ENCODE measurements around the gene ZNF787. TPM values are rescaled to one million over a fixed set of nuclear protein-coding genes. Genes with fewer than 3 reads are reported as not detected.

ZNF787 gene
- total and polyA plus RNA-seq, 2 of the 13 experiments (the other 11 are each of a cell fraction or from before 2014, with no cell fraction given), result 15.1 to 42.8 TPM

- in situ Hi-C loops (cut with HindIII; ENCODE audit: extremely low pct_ligation_motif_present, low pct_unique_long_range_greater_than_20kb) (no loop called here), intact Hi-C loops (cut with micrococcal nuclease; ENCODE audit: unreplicated experiment) (loop anchor here (2.0 to 5.0 kb wide), 2 partner anchors 59 to 774 kb away; partner anchors contain the start of gene KMT5C)
- no peaks in the 10 kb centered on the region for H3K9me3 ChIP-seq (ENCODE audit: low read length)
- H3K4me1 ChIP-seq (ENCODE audit: insufficient read depth, low read length), result peaks cover 83% of the 10 kb centered on the region
- peak; percentile 12 for FAIRE-seq
- DNase-seq (ENCODE audit: low spot score), result peak; percentile 45
- H3K79me2 ChIP-seq (ENCODE audit: insufficient read depth, low read length), result peaks cover 89% of the 10 kb centered on the region
- H3K36me3 ChIP-seq (replicated peaks in 1 of 2; ENCODE audit: control insufficient read depth in 1 of 2, insufficient read depth in 2 of 2, low read length in 2 of 2), result peaks cover 7 to 10% of the 10 kb centered on the region in 2 experiments; a peak in 4 of 5 replicates
- H3K4me2 ChIP-seq (ENCODE audit: low read depth, low read length), result peak overlapping the region; percentile 73
- peak overlapping the region; percentile 83 for H3K27ac ChIP-seq (ENCODE audit: extremely low read length, insufficient read depth, low read length)
- POLR2A ChIA-PET, result interaction anchor here (0.6 to 3.7 kb wide), 9 partner anchors 8 to 203 kb away, joined by 3 to 58 read pairs (median 11); partner anchors contain the start of genes ZNF444, ZNF787 and ZSCAN5A
- no TSS peak for BruUV-seq (replicated peaks)
- peak; percentile 72 for ATAC-seq
- 31% methylated on average over 7 of the region's 24 CpGs for WGBS (ENCODE audit: low lambda C conversion rate)
- H3K4me3 ChIP-seq (replicated peaks in 1 of 3; ENCODE audit: insufficient read depth in 1 of 3, low read depth in 2 of 3, low read length in 3 of 3), result peak overlapping the region in 2 of 3 experiments; percentile 41 to 57; a peak in 3 of 6 replicates
- H3K9ac ChIP-seq (ENCODE audit: insufficient read depth, low read depth, low read length), result 0 out of 2 replicates have a peak overlapping the region, but pooled peaks have one; percentile 50
- H3K27me3 ChIP-seq (ENCODE audit: control insufficient read depth in 1 of 2, insufficient read depth in 2 of 2, low read length in 2 of 2), result no peaks in the 10 kb centered on the region
- TF ChIP-seq NFYC (CRISPR knock-in tag; IDR thresholded peaks at IDR 0.05) (no peak; the same call in 1 of the 2 replicates), PBX2 (CRISPR knock-in tag; IDR thresholded peaks at IDR 0.05) (peak; percentile 58; the same call in 1 of the 2 replicates), SP2 (CRISPR knock-in tag; IDR thresholded peaks at IDR 0.05) (peak; percentile 69; the same call in 1 of the 2 replicates), KDM6A (CRISPR knock-in tag; IDR thresholded peaks at IDR 0.05; ENCODE audit: low read depth) (no peak), ZBTB33 (CRISPR knock-in tag; IDR thresholded peaks at IDR 0.05) (peak; percentile 12; the same call in 1 of the 2 replicates), ZNF770 (CRISPR knock-in tag; IDR thresholded peaks at IDR 0.05) (peak; percentile 81; the same call in 1 of the 2 replicates), HINFP (CRISPR knock-in tag; IDR thresholded peaks at IDR 0.05; ENCODE audit: low read depth) (no peak), NCOA1 (CRISPR knock-in tag; IDR thresholded peaks at IDR 0.05) (0 out of 2 replicates have a peak, but pooled peaks have one; percentile 0), TCF12 (IDR thresholded peaks at IDR 0.05) (no peak), TCF12 (CRISPR knock-in tag; IDR thresholded peaks at IDR 0.05) (0 out of 2 replicates have a peak, but pooled peaks have one; percentile 31), NFYB (CRISPR knock-in tag; IDR thresholded peaks at IDR 0.05) (0 out of 2 replicates have a peak, but pooled peaks have one; percentile 11), SIN3A (IDR thresholded peaks at IDR 0.05; ENCODE audit: borderline replicate concordance, low read depth, low read length) (0 out of 2 replicates have a peak, but pooled peaks have one; percentile 1)
- CTCF ChIA-PET (ENCODE audit: low intra/inter-chr PET ratio, low total read pairs), result no interaction called here
- no peak overlapping the region for H2AFZ ChIP-seq (ENCODE audit: low read length)
- peaks cover 87% of the 10 kb centered on the region for H4K20me1 ChIP-seq (ENCODE audit: insufficient read depth, low read length)
Measured at GRCh38 chr19:56111601-56112312, 9.3 kb downstream of the ZNF787 start.

Data from HepG2 (cell line).